NCI-H2029 treated with DMSO at 0.1 percent for 48 hours (cell line): ENCODE measurements around the gene MAP7.
"Not testable (repeated sequence)": the region's sequence is repeated elsewhere in the genome, so short reads cannot be mapped to it uniquely, and the experiment has no call there.

Experiments
- DNase-seq: peaks from one replicate; lab custom pipeline; 2025; lab: John Stamatoyannopoulos, UW

The MAP7 gene

DNA sequence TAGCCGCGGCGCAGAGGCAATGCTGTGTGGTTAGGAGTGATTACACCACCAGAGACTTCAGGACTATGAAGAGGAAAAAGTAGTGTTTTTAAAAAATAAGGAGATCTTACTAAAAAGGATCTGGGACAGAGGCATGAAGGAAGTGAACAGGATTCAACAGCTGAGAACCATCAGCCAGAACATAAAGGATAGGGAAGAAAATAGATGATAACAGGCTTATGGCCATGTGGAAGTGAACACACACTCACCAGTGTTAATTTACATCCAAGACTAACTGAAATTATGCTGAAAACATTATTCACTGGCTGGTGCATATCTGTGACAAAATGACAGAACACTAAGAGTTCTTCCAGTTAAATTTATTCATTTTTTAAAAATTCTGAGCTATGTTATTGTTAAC is 213.1 kb downstream of the MAP7 start:
- DNase-seq: no peak

GRCh38 chr6:136335736-136336363 is 214.4 kb downstream of the MAP7 start:
- no peak for DNase-seq

GRCh38 chr6:136334853-136335252 is 215.4 kb downstream of the MAP7 start:
- DNase-seq: no peak

GRCh38 chr6:136334465-136334846 is 215.8 kb downstream of the MAP7 start:
- DNase-seq: no peak

DNA sequence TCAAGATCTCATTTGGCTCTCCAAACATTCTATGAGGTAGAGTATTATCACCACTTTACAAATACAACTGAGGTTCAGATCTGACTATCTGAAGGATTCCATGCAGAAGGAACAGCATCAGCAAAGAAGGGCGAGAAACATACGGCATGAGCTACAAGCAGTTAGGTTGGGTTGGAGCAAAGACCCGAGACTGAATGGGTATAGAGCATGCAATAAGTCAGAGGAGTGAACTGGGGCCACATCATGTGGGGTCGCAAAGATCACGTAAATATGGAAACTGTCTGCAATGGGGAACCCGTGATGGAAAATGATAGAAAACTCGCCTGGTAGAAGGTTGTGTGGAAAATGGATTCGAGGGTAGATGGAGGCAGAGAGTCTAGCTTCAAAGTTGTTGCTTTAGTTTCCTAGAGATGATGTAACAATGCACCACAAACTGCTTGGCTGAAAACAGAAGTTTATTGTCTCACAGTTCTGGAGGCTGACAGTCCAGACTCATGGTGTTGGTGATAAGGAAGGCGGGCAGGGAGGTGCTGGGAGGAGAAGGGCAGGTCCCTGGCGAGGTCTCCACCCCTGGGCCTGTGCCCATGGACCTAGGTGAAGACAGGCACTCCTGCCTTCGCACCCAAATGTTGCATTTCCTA is 216.3 kb downstream of the MAP7 start:
- DNase-seq: no peak

- no peak for DNase-seq
Measured at GRCh38 chr6:136331461-136331860, 218.8 kb downstream of the MAP7 start.

DNA sequence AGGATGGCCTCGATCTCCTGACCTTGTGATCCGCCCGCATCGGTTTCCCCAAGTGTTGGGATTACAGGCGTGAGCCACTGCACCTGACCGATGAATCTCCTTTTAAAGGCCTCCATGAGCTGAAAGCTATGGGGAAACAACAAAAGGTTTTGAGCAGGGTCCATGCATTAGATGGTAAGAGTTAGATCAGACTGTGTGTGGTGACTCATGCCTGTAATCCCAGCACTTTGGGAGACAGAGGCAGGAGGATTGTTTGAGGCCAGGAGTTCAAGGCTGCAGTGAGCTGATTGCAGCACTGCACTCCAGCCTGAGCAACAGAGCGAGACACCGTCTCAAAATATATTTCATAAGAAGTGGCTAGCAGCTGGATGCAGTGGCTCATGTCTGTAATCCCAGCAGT is 219.6 kb downstream of the MAP7 start:
- no peak for DNase-seq

GRCh38 chr6:136326038-136326553 is 224.1 kb downstream of the MAP7 start:
- peak; percentile 55 for DNase-seq

GRCh38 chr6:136324686-136325380 is 225.4 kb downstream of the MAP7 start:
- no peak for DNase-seq

GRCh38 chr6:136323431-136324112 is 226.7 kb downstream of the MAP7 start:
- DNase-seq: no peak

DNA sequence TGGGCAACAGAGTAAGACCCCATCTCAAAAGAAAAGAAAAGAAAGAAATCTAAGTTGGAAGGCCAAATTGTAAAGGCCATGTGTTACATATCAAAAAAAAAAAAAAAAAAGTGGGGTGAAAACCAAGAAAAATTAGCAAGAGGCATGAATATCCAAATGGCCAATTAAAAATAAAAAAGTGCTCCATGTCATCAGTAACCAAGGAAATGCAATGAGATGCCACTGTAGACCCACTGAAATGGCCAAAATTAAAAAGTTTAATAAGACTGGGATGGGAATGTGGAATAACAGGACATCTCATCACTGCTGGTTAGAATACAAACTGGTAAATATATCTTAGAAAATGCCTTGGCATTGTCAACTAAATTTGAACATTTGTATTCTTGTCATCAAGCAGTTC is 230.5 kb downstream of the MAP7 start:
- no peak for DNase-seq

- no peak for DNase-seq
Measured at GRCh38 chr6:136318676-136319075, 231.5 kb downstream of the MAP7 start.

DNA sequence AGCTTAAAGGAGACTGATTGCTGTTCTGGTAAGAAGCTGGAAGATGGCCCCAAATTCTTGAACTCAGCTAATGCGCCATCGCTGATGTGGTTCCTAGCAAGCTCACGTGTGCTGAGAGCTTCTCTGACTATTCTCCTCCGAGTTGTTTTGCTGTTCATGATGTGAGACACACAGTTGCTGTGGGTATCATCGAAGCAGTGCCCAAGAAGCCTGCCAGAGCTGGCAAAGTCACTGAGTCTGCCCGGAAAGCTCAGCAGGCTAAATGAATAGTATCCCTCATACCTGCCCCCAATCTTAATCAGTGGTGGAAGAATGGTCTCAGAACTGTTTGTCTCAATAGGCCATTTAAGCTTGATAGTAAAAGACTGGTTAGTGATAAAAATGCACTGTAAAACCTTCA is 232.3 kb downstream of the MAP7 start:
- DNase-seq: no peak

DNA sequence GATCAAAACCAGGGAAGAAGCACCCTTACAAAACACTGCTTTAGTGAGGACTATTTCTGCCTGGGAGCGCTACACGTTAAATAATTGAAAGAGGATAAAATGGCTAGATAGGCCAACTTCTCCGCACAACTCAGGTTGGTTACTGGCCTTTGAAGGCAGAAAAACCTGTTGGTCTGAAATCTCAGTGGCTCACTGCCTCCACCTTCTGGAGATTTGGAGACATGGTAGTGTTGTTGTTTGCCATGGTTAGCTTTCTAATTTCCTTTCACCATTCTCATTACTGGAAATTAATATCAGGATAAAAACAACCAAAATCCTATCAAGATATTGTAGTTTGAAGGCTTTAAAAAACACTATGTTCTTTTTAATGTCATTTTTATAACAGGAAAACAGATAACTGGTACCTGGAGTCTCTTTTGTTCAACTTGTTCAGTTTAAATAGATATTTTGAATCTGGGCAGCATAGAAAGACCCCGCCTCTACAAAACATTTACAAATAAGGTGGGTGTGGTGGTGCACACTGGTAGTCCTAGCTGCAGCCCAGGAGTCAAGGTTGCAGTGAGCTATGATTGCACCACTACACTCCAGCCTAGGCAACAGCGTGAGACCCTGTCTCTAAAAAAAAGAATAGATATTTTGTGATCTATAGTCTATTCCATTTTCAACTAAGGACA is 233.1 kb downstream of the MAP7 start:
- DNase-seq: peak; percentile 5

DNA sequence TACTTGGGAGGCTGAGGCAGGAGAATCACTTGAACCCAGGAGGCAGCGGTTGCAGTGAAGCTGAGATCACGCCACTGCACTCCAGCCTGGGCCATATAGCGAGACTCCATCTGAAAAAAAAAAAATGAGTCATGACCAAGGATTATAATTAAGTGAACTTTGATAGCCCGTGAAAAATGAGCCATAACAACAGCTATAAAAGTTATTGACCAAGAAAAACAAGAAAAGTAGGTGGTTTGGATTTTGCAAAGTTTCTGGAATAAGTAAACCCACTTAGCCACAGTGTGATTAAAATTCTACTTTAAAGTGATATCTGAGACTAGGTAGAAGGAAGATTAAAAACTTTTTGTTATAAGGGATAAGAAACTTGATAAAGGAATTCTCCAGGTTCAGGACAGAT is 234.6 kb downstream of the MAP7 start:
- no peak for DNase-seq

- no peak for DNase-seq
Measured at GRCh38 chr6:136312975-136313374, 237.2 kb downstream of the MAP7 start.

DNA sequence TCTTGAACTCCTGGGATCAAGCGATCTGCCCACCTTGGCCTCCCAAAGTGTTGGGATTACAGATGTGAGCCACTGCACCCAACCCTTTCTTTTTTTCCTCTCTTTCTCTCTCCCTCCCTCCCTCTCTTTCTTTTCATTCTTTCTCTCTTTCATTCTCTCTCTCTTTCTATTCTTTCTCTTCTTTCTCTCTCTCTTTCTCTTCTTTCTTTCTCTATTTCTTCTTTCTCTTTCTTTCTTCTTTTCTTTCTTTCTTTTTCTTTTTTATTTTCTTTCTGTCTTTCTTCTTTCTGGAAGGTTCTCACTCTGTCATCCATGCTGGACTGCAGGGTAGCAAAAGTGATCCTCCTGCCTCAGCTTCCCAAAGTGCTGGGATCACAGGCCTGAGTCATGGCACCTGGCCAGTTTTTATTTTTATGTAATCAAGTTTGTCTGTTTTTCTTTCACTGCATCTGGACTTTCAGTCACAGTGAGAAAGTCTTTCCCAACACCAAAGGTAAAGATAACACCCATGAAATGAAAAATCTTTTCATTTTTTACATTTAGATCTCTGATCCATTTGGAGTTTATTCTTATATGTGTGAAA is 240.4 kb downstream of the MAP7 start:
- no peak for DNase-seq

GRCh38 chr6:136309171-136309570 is 241.1 kb downstream of the MAP7 start:
- DNase-seq: no peak

DNA sequence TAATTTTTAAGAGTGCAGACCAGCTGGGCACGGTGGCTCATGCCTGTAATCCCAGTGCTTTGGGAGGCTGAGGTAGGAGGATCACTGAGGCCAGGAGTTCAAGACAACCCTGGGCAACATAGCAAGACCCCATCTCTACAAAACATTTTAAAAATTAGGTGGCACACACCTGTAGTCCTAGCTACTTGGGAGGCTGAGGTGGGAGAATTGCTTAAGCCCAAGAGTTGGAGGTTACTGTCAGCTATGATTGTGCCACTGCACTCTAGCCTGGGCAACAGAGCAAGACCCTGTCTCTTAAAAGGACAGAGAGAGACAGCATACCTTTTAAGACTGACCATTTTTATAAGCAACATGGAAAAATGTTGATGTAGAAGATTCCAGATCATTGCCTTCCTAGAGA is 241.8 kb downstream of the MAP7 start:
- not testable (repeated sequence) for DNase-seq

- no peak for DNase-seq
Measured at GRCh38 chr6:136307351-136307750, 242.9 kb downstream of the MAP7 start.

GRCh38 chr6:136306466-136306865 is 243.8 kb downstream of the MAP7 start:
- no peak for DNase-seq

GRCh38 chr6:136304410-136304809 is 245.8 kb downstream of the MAP7 start:
- no peak for DNase-seq
